LoVo (cell line): ENCODE data around the gene GDF2.

Experiments used
- DNase-seq: peaks from one replicate; pipeline ENCODE4 v3.0.0-alpha.2; 2016; ENCODE audit warnings: low spot score

GDF2 gene

GRCh38 chr10:47294057-47294456 is 28.2 kb upstream of the GDF2 start:
- DNase-seq: no peak

DNA sequence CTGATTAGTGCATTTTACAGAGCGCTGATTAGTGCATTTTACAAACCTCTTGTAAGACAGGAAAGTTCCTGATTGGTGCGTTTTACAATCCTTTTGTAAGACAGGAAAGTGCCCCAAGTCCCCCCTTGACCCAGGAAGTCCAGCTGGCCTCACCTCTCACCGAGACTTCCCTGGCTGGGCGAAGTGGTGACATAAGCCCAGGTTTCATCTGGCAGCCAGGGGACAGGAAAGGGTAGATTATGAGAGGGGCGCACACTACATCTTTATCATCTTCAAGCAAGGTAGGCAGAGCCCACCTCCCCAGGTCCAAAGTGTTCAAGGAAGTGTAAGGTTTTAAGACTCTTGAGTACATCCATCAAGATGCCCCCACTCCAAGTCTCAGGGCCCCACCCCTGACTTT is 27.8 kb upstream of the GDF2 start:
- DNase-seq: no peak

- DNase-seq: no peak
Measured at GRCh38 chr10:47295411-47295810, 26.8 kb upstream of the GDF2 start.

DNA sequence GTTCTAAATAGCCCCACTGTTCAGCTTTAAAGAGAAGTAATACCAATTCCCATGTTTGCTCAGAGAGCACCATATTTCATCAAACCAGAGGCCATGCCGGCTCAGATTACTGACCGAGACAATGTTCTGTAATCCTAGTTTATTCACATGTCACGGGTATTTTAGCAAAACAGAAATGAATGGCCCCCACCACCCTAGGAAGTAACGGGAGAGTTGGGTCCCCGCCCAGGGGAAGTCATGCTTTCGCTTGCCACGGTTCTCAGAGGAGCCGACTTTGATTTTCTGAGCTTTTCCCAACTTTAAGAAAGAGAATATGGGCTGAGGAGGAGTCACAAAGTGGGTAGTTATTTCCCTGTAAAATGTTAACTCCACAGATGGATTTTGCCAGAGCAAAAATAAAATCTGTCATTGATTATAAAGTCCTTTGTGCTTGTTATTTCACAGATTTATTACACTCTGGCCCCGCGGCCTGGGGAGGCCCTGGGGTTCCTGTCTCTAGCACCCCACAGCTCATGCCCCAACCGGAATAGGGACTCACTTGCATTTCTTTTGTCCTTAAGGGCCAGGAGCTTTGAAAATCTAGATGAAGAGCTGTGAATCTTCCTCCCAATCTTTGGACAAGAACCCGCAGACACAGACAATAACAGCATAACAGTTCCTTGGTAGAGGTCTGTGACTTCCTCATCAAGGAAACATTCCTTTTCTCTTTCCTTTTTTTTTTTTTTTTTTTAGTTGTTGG is 25.9 kb upstream of the GDF2 start:
- DNase-seq: no peak

DNA sequence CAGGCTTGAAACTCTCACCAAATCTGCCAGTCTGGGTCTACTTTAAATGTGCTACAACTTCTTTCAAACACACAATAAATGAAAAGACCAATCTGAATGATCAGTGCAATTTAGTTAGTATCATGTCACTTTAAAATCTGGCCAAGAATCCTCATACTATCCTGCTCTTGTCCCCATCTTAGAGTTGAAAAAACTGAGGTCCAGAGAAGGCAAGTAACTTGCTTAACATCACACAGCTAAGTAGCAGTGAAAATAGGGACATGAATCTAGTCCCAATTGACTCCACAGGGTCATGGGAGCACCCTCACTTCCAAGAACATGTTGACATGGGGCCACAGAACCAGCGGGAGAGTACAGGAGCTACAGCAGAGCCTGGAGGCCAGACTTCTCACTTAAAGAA is 25.3 kb upstream of the GDF2 start:
- DNase-seq: no peak

- no peak for DNase-seq
Measured at GRCh38 chr10:47297866-47298540, 24.3 kb upstream of the GDF2 start.

- no peak for DNase-seq
Measured at GRCh38 chr10:47298715-47299114, 23.5 kb upstream of the GDF2 start.

GRCh38 chr10:47299611-47300428 is 22.4 kb upstream of the GDF2 start, which contains the start of gene GDF10:
Gene GDF10, plus strand, starts transcription at chr10:47300197. Its CDS starts 455 bp downstream, at chr10:47300652.
- no peak for DNase-seq

- DNase-seq: no peak
Measured at GRCh38 chr10:47300429-47300931, 21.8 kb upstream of the GDF2 start.

- DNase-seq: no peak
Measured at GRCh38 chr10:47301833-47302232, 20.4 kb upstream of the GDF2 start.

DNA sequence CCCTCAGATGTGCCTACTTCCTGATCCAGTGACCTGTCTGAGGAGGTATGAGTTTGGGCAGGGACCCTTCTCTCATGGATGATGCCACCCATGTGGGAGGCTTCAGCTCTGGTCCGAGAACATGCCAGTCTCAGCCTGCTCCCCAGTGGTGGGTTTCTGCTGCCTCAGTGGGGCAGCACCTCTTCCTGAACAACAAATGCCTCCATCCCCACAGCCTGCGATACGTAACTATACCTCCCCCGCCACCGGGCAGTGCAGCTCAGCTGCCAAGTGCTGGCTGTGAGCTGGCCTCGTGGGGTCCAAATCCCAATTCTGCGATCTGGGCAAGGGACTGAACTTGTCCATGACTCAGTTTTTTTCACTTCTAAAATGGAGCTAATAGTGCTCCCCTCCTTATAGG is 19.1 kb upstream of the GDF2 start:
- DNase-seq: no peak

DNA sequence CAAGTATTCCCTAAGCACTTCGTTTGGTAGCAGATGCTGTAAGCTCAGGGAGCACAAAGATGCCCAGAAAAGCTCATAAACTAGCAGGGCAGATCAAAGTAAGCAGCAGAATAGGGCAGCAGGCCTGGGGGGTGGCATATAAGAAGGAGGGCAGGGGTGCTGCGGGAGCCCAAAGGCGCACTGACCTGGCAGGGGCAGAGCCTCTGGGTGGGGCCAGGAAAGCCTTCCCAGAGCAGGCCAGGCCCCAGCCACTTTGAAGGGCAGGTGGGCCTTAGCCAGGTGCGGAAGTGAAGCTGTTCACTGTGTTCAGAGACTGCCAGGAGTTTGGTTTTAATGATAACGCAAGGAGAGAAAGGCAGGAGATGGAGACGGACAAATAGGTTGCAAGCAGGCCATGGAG is 18.4 kb upstream of the GDF2 start:
- no peak for DNase-seq

DNA sequence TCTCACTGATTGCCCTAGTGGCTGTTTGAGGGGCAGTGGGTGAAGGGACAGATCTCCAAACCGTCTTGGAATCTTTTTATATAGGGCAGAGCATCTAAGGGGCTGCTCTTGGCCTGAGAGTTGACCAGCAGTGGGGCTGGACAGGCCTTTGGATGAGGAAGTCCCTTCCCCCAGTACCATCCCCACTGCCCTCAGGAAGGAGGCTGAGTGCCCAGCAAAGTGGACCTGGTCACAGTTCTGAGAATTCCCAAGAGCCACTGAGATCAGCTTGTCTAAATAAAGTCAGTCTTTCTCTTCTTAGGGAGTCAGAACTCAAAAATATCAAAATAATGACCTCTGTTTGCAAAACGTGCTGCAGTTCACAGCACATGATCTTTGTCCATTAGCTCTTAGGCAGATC is 16.7 kb upstream of the GDF2 start:
- no peak for DNase-seq

- DNase-seq: no peak
Measured at GRCh38 chr10:47306387-47307210, 15.7 kb upstream of the GDF2 start.

GRCh38 chr10:47307381-47307780 is 14.9 kb upstream of the GDF2 start:
- DNase-seq: no peak

DNA sequence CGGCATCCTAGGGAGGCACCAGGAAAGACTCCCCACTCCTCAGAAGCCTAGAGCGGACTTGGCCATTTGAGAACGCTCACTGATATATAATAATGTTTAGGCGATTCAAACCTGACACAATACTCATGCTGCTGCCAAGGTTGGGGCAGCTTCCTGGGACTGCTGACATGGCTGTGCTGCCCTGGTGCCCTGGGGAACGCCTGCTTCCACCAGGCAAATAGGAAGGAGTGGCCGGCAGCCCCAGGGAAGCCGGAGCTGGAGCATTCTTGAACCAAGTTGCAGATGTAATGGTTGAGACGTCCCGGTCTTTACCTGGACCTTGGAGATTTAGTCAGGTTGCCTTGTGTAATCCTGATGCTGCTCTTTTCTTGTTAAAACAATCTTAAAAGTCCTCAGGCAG is 13.5 kb upstream of the GDF2 start:
- no peak for DNase-seq

- no peak for DNase-seq
Measured at GRCh38 chr10:47309408-47310089, 12.7 kb upstream of the GDF2 start.

DNA sequence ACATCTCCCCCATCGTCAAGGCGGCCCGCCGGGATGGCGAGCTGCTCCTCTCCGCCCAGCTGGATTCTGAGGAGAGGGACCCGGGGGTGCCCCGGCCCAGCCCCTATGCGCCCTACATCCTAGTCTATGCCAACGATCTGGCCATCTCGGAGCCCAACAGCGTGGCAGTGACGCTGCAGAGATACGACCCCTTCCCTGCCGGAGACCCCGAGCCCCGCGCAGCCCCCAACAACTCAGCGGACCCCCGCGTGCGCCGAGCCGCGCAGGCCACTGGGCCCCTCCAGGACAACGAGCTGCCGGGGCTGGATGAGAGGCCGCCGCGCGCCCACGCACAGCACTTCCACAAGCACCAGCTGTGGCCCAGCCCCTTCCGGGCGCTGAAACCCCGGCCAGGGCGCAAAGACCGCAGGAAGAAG is 12.2 kb upstream of the GDF2 start:
- DNase-seq: no peak

DNA sequence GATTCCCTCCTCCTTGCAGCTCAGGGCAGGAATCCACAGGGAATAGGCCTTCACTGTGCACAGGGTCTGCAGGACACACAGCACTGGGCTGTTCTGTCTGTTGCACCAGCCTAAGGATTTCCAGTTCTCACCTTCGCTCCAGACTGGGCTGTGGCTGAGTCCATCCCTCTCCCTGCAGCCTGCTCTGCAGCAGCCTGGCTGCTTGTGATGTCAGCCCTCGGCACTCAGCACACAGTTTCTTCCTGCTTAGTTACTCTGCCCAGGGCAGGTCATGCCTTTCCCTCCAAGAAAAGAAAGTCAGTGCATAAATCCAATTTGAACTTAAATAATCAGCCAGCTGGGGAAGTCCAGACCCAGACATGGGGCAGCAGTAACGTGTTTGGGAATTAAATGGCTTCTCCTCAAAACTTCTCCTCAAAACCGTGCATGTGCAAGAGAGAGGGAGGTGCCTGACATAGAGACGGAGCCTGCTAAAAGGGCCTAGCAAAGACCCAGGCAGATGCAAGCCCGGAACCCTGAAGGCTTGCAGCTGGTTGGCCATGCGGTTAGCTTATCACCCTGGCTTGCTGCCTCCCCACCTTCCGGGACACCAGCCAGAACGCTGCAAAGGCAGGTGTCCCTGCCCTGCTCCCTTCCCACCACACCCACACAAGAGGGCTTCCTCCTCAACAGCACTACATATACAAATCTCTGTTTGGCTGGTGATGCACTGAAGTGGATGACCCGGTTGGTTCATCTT is 10.9 kb upstream of the GDF2 start:
- no peak for DNase-seq

GRCh38 chr10:47311932-47312662 is 10.2 kb upstream of the GDF2 start:
- peak; percentile 71 for DNase-seq
